ENCODE data around the gene THRSP.
"Not testable (repeated sequence)": the region's sequence is repeated elsewhere in the genome, so short reads cannot be mapped to it uniquely, and the experiment has no call there.

THRSP gene

DNA sequence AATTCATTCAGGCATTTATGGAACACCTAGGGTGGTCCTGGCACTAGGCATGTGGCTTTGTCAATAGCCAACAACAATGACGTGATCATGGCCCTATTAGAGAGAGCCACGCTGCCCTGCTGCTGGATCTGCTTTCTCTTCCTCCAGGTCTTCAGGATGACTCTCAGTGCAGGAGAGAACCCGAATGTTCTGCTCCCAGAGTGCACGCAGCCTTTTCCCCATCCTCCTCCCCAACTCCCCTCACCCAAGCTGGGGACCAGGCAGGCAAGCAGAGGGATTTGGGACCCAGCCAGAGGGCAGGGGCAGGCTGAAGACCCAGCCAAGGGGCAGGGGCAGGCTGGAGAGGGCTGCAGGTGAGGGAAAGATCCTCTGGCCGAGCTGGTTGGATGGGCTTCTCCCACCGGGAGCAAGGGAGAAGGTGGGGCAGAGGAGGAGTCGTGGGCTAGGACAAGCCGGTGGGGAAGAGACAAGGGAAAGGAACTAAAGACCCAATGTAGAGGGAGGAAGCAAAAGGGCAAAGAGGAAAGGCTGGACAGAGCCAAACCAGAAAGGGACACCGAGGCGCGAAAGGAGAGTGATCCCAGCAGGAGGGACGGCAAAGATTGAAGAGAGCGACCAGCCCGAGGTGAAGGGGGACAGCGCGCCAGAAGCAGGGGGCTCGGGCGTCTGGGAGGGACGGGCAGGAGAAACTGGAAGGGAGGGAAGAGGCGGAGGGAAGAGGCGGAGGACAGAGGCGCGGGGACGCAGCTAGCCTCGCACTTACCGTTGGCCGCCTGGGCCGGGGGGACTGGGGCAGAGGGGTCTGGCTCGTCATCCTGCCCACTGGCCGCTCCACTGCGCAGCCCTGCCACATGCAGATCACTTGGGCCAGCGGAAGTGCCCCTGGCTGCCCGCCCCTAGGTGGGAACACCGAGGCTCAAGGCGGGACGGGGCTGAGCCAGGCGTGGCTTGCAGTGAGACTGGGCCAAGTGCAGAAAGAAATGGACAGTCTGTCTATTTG lies 41.0 kb upstream of the THRSP start, which contains the start of gene KCTD14:
TSS of gene KCTD14 (minus strand) at position 880 of the 1,000 bp plus-strand sequence. CDS start at position 853, 27 bp downstream.
- H3K4me3 ChIP-seq (replicated peaks; ENCODE audit: low read depth, low read length), result peak within 1 kb of the TSS; percentile 52
- no peak for DNase-seq (ENCODE audit: low read depth)
- TF ChIP-seq, protein P1, sequence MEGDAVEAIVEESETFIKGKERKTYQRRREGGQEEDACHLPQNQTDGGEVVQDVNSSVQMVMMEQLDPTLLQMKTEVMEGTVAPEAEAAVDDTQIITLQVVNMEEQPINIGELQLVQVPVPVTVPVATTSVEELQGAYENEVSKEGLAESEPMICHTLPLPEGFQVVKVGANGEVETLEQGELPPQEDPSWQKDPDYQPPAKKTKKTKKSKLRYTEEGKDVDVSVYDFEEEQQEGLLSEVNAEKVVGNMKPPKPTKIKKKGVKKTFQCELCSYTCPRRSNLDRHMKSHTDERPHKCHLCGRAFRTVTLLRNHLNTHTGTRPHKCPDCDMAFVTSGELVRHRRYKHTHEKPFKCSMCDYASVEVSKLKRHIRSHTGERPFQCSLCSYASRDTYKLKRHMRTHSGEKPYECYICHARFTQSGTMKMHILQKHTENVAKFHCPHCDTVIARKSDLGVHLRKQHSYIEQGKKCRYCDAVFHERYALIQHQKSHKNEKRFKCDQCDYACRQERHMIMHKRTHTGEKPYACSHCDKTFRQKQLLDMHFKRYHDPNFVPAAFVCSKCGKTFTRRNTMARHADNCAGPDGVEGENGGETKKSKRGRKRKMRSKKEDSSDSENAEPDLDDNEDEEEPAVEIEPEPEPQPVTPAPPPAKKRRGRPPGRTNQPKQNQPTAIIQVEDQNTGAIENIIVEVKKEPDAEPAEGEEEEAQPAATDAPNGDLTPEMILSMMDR (IDR thresholded peaks at IDR 0.05; ENCODE audit: low read length, missing control alignments), result no peak

GRCh38 chr11:78023426-78023825 lies 40.2 kb upstream of the THRSP start:
- DNase-seq (ENCODE audit: low read depth), result no peak
- TF ChIP-seq, protein P1 (IDR thresholded peaks at IDR 0.05; ENCODE audit: low read length, missing control alignments), result no peak
- H3K4me3 ChIP-seq (replicated peaks; ENCODE audit: low read depth, low read length), result peak overlapping the region; percentile 52

GRCh38 chr11:78025378-78025777 lies 38.3 kb upstream of the THRSP start:
- TF ChIP-seq, protein P1 (IDR thresholded peaks at IDR 0.05; ENCODE audit: low read length, missing control alignments), result no peak
- no peak overlapping the region for H3K4me3 ChIP-seq (replicated peaks; ENCODE audit: low read depth, low read length)
- DNase-seq (ENCODE audit: low read depth), result no peak

DNA sequence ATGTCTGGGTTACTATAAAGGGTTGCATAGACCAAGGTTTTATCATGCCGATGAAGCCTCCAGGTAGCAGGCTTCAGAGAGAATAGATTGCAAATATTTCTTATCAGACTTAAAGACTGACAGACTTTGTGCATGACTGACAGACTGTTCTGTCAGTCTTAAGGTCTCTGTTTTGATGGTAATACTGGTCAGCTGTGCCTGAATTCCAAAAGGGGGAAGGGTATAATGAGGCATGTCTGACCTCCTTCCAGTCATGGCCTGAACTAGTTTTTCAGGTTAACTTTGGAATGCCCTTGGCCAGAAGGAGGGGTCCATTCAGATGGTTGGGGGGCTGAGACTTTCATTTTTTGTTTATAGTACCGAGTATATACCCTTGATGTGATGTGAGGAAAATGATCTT lies 35.9 kb upstream of the THRSP start:
- TF ChIP-seq, protein P1 (IDR thresholded peaks at IDR 0.05; ENCODE audit: low read length, missing control alignments), result no peak
- DNase-seq (ENCODE audit: low read depth), result no peak
- H3K4me3 ChIP-seq (replicated peaks; ENCODE audit: low read depth, low read length), result no peak overlapping the region

- not testable (repeated sequence) for DNase-seq (ENCODE audit: low read depth); H3K4me3 ChIP-seq (replicated peaks; ENCODE audit: low read depth, low read length)
Observed at GRCh38 chr11:78028423-78028822, 35.2 kb upstream of the THRSP start.

DNA sequence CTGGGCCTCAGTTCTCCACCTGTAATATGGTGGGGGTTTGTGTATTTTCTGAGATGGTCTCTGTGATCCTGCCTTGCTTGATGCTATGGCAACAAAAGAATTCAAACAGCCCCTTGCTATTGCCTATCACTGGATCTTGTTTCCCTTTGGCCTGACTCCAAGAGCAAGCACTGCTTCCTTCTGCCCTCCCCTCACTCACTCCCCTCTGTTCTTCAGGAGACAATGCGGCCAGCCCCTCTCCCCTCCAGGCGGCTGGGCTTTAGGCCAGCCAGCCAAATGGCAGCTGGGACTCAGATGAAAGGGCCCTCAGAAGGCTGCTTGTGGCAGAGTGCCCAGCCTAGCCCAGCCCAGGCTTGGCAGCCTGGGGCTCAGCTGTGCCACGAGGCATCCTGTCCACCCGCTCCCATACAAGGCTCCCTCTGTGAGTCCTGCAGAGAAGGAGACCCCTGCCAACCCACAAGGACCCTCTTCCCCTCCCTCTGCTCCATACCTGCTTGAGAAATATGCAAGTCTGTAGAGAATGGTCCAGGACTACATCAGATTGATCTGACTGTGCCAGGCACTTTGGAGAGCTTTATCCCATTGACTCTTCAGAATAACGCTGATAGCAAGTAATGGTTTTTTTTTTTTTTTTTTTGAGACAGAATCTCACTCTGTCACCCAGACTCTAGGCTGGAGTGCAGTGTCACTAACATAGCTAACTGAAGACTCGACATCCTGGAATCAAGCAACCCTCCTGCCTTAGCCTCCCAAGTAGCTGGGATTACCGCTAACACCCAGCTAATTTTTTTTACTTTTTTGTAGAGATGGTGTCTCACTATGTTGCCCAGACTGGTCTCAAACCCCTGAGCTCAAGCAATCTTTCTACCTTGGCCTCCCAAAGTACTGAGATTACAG lies 33.0 kb upstream of the THRSP start:
- no peak overlapping the region for H3K4me3 ChIP-seq (replicated peaks; ENCODE audit: low read depth, low read length)
- peak; percentile 89 for DNase-seq (ENCODE audit: low read depth)
- TF ChIP-seq, protein P1 (IDR thresholded peaks at IDR 0.05; ENCODE audit: low read length, missing control alignments), result no peak

GRCh38 chr11:78031629-78032028 lies 32.0 kb upstream of the THRSP start:
- no peak for DNase-seq (ENCODE audit: low read depth)
- no peak overlapping the region for H3K4me3 ChIP-seq (replicated peaks; ENCODE audit: low read depth, low read length)
- TF ChIP-seq, protein P1 (IDR thresholded peaks at IDR 0.05; ENCODE audit: low read length, missing control alignments), result no peak

Data from fibroblast of pulmonary artery (primary cell).